ENCODE results near the gene HMGXB3.

Gene HMGXB3, protein sequence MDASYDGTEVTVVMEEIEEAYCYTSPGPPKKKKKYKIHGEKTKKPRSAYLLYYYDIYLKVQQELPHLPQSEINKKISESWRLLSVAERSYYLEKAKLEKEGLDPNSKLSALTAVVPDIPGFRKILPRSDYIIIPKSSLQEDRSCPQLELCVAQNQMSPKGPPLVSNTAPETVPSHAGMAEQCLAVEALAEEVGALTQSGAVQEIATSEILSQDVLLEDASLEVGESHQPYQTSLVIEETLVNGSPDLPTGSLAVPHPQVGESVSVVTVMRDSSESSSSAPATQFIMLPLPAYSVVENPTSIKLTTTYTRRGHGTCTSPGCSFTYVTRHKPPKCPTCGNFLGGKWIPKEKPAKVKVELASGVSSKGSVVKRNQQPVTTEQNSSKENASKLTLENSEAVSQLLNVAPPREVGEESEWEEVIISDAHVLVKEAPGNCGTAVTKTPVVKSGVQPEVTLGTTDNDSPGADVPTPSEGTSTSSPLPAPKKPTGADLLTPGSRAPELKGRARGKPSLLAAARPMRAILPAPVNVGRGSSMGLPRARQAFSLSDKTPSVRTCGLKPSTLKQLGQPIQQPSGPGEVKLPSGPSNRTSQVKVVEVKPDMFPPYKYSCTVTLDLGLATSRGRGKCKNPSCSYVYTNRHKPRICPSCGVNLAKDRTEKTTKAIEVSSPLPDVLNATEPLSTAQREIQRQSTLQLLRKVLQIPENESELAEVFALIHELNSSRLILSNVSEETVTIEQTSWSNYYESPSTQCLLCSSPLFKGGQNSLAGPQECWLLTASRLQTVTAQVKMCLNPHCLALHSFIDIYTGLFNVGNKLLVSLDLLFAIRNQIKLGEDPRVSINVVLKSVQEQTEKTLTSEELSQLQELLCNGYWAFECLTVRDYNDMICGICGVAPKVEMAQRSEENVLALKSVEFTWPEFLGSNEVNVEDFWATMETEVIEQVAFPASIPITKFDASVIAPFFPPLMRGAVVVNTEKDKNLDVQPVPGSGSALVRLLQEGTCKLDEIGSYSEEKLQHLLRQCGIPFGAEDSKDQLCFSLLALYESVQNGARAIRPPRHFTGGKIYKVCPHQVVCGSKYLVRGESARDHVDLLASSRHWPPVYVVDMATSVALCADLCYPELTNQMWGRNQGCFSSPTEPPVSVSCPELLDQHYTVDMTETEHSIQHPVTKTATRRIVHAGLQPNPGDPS (N-terminal part only)

DNA sequence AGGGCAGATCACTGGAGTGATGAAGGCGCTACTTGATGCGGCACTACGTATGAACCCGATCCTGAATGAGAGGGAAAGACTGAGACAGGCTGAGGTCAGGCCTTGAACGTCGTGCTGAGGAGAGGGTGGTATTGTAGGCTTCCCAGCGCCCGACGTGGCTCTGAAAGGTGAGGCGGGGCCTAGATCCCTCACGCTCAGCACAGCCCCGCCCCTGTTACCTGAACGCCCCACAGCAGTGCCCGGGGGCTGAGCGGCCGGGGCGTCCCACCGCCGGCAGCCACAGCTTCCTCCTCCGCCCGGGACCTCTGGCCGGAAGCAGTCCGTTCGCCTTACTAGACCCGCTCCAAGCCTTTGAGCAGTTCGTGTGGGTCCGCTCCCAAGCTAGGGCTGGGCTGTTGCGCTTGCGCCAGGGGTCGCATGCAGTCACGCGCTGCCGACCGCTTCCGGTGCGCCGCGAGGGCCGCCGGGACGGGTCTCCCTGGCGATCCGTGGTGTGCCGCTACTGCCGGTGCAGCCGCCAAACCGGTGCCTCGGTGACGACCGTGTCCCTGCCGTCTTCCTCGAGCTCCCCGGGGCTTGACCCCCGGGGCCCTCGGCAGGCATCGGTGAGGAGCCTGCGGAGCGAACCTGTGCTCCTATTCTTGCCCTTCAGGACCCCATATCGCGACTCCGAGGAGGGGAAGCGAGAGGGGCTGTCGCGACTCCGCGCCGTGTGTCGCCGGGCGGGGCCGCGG lies at the start of gene HMGXB3, which contains the start of gene TIGD6:
Gene HMGXB3, plus strand, starts transcription at position 484 of the 734 bp plus-strand sequence. CDS start 4,114 bp downstream, outside the sequence.
Gene TIGD6, minus strand, starts transcription at position 399 of the 734 bp plus-strand sequence. CDS start 4,306 bp downstream, outside the sequence.
- peak; percentile 69 for DNase-seq (ENCODE audit: low read depth)

GRCh38 chr5:149951138-149951749 lies 49.3 kb upstream of the HMGXB3 start:
- DNase-seq (ENCODE audit: low read depth): no peak

DNA sequence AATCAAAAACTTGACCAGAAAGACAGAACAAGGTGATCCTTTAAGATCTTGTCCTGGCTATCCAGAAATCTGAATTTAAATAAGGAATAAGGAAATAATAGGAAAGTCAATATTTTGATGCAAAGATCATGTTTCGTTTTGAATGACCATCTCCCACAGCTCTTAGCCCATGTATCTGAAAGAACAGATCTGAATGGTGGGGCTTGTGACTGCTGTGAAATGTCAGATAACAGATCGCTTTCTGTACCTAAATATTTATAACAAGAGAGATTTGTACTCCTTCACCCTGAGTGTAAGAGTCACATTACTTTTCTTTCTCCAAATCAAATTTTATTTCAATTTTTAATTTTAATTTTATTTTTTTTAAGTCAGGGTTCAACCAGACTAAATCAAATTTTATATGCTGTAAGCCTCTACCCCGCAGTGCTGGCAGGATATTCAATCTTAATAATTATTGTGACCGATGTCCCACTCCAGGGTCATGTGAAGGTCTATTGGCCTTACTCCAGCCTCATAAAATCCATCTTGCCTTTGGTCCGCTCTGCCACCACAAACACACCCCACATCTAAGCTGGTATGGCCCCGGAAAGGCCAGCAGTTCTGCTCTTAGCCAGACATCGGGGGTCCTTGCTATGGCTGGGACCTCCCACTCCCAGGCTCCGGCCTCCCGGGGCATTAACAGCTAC lies 47.0 kb upstream of the HMGXB3 start:
- DNase-seq (ENCODE audit: low read depth): no peak

- DNase-seq (ENCODE audit: low read depth): no peak
These were observed 45.7 kb upstream of the HMGXB3 start for GRCh38 chr5:149954798-149955197.

DNA sequence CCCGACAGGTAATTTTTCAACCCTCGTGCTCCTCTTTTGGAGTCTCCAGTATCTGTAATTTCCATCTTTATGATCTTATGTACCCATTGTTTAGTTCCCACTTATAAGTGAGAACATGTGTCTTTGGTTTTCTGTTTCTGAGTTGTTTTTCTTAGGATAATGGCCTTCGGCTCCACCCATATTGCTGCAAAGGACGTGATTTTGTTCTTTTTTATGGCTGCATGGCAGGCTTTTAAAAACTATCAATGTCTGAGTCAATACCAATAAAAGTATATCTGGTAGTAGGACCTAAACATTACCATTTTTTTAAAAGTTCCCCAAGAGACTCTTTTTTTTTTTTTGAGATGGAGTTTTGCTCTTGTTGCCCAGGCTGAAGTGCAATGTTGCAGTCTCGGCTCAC lies 43.9 kb upstream of the HMGXB3 start:
- DNase-seq (ENCODE audit: low read depth): no peak

DNA sequence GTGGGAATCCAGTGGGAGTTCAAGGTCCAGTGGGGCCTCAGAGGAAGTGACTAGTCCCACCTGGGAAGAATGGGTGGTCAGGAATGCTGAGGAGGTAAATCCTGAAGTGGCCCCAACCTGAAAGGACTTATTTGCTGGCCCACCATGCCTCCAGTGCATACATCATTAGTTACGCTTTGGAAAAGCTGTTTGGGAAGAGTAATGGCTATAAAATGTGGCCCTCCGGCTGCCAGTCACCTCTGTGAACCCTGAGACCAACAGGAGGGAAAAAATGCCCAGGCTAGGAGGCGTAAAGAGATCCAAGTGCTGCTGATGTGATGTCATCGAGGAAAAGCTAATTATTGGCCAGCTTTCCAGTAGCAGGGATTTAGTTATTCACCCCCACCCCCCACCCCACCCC lies 42.7 kb upstream of the HMGXB3 start:
- DNase-seq (ENCODE audit: low read depth): no peak

DNA sequence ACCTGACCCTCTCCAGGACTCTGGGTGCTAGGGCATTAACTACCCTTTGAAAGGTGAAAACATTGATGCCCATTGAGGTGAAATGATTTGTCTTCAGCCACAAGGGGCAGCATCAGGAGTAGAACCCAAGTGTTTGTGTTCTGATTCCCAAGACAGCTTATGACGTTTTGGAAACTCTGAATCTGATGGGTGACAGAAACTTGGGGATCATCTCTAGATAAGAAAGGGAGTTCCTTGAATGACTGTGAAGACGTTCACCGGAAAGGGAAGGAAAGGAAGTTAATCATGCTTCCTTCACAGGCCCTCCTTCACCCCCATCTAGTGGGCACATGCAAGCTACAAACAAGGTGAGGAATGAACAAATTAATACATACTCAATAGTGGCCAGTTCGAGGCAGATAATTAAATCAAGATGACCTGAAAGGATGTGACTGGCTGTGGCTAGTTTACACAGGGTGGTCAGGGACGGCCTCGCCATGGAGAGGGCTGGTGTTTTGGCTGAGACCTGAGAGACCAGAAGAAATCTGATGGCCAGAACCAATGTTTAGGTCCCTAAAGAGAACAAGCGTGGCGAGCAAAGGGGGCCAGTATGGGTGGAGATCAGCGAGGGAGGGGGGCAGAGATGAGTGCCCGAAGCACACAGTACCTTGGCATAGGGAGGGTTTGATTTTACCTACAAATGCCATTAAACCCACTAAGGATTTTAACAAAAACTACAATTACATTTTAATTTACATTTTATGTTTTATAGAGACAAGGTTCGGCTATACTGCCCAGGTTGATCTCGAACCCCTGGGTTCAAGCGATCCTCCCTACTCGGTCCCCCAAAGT lies 40.9 kb upstream of the HMGXB3 start:
- DNase-seq (ENCODE audit: low read depth): peak; percentile 31

DNA sequence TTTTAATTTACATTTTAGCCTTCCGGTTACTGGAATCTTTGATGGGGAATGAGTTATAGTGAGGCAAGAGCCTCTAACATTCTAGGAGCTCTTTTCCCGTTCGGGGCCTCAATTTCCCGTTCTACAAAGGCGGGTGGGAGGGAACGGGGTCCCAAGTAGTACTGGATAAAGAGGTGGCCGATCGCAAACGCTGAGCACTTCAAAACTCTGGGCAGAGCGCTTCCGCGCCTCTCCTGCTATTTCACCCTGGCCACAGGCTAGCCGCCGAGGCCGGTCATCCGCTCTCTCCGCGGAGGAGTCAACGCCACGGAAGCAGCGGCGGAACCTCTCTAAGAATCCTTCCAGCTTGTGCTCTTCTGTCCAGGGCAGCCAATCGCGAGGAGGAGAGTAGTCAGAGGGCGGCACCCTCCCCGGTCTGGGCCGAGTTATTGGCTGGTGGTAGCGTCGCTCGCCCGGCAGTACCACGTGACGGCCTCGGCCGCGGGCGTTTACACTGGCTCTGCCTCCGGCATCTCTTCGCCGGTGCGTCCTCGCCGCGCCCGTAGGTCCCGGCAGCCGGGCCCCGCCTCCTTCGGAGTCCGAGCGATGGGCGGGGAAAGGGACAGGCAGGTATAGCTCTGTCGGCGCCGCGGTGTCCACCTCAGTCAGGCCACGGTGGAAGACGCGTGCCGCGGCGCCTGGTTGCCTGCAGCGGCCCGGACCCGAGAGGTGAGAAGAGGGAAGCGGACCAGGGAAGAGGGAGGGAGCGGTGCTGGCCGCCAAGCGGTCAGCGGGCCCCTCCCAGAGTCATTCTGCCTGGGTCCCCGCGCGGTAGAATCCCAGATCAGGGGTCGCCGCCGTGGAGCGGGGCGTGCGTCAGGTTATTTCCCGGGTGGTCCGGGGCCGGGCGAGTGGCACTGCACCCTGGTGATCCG lies 40.0 kb upstream of the HMGXB3 start, which contains the start of gene SLC26A2:
Gene SLC26A2, plus strand, starts transcription at position 487 of the 914 bp plus-strand sequence. CDS start 16,895 bp downstream, outside the sequence.
- DNase-seq (ENCODE audit: low read depth): peak; percentile 89

DNA sequence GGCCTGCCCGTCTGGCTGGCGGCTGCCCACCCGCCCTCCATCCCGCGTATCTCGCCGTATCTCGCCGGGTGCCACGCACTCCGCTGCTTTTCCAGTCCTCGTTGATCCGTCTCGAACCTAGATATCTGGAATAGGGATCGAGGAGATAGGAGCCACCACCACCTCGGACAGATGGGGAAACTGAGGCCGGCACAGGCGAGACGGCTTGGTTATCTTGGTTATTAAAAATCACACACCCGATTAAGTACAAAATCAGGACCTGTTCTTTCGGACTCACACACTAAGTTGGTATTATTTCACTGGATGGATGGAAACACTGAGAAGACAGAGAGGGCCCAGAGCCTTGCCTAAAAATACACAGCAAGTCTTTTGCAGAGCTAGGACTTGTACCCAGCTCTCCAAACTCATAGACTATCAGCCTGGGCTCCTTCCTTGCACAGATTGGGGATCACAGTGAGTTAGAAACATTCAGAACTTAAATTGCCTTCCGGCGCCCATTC lies 39.3 kb upstream of the HMGXB3 start:
- DNase-seq (ENCODE audit: low read depth): no peak

GRCh38 chr5:149961957-149962409 lies 38.6 kb upstream of the HMGXB3 start:
- no peak for DNase-seq (ENCODE audit: low read depth)

- no peak for DNase-seq (ENCODE audit: low read depth)
These were observed 37.8 kb upstream of the HMGXB3 start for GRCh38 chr5:149962601-149963300.

GRCh38 chr5:149963729-149964128 lies 36.8 kb upstream of the HMGXB3 start:
- DNase-seq (ENCODE audit: low read depth): no peak

DNA sequence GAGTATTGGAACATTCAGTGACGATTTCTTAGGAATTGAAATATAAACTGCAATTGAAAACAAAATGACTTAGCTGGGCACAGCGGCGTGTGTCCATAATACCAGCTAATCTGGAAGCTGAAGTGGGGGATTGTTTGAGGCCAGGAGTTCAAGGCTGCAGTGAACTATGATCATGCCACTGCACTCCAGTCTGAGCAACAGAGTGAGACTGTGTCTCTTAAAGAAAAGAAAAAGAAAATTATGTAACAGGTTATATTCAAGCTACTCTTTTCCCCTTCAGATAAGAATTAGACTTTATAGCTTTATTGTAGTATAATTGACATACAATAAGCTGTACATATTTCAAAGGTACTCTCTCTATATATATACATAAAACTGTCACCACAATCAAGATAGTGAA lies 33.6 kb upstream of the HMGXB3 start:
- DNase-seq (ENCODE audit: low read depth): no peak

DNA sequence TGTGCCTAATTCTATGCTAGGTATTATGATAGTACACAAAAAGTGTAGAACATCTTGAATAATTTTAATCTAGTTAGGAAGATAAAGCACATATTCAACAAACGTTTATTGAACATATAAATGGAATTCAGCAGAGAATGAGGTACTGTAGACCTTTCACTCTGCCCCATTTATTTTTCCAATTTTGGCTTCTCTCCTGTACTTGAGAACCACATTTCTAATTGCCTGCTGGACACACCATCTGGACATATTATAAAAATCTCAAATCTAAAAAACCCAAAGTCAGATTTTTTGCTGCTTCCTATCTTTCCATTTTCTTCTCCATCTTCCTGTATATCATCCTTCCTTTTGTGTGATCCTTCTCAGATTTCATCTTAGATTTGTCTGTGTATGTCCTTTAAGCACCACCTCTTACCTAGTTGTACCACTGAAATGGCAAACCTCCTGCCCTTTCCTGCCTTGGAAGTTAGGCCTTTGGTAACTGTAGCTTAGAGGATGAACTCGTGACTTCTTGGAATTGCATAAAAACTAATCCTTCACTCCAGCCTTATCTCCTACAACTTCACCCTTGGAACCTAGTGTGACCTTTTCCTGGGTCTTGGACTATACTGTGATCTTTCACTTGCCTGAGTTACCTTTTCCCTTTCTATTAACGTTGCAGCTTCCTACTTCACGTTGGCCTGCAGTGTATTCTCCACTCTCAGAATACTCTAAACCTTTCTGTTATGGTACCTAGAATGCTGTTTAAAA lies 31.2 kb upstream of the HMGXB3 start:
- no peak for DNase-seq (ENCODE audit: low read depth)

DNA sequence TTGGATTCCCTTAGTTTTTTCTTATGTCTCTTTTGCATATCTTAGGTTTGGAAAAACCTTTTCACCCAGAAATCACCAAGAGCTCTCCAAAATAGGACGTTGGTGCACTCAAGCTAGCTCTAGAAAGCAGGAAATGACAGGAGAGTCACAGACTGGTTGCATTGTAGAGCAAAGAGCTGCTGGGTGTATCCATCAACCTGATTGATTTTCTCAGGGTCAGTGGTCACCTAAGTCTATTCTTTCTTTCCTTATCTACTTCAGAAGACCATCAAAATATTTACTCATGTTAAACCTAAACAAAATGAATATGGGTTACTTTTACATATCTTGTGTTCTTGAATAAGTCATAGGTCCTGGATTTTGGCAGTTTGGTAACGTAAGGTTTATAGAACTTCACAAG lies 25.1 kb upstream of the HMGXB3 start:
- no peak for DNase-seq (ENCODE audit: low read depth)

DNA sequence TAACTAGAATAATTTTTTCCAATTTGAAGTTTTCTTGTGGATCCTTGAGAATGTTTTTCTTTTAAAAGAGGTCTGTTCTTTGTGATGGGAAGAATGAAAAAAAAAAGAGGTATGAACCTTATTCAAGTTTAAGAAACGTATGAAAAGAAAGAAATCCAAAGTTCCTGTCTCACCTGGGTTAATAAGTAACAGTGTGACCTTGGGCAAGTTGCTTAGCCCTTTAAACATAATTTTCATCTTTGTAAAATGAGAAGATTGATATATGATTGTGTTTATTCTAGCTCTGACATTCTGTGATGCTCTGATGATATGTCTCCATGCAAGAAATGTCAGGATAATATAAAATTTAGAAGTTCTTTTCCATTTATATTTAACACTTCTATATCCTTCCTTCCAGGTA lies 20.6 kb upstream of the HMGXB3 start:
- DNase-seq (ENCODE audit: low read depth): no peak

GRCh38 chr5:149981206-149981605 lies 19.3 kb upstream of the HMGXB3 start:
- DNase-seq (ENCODE audit: low read depth): no peak

Data from stimulated activated CD8-positive, alpha-beta memory T cell treated with anti-CD3 and anti-CD28 coated beads, Interleukin-12 subunit alpha, Interleukin-12 subunit beta, amount 100 ng/mL, for 1 hour (primary cell).